Middle frontal gyrus (tissue), 1 donor: Measurements from ENCODE around the gene GRB14.
A peak's percentile ranks its signal among the peaks of the same experiment; 100 is the strongest.
"Not testable (repeated sequence)": the region's sequence is repeated elsewhere in the genome, so short reads cannot be mapped to it uniquely, and the experiment has no call there.

ENCODE experiments used
- DNase-seq: peaks from one replicate; pipeline ENCODE4 v3.0.0-alpha.2; 2015; ENCODE audit warnings: low spot score; ENCODE audit errors: extremely low spot score

Gene GRB14

DNA sequence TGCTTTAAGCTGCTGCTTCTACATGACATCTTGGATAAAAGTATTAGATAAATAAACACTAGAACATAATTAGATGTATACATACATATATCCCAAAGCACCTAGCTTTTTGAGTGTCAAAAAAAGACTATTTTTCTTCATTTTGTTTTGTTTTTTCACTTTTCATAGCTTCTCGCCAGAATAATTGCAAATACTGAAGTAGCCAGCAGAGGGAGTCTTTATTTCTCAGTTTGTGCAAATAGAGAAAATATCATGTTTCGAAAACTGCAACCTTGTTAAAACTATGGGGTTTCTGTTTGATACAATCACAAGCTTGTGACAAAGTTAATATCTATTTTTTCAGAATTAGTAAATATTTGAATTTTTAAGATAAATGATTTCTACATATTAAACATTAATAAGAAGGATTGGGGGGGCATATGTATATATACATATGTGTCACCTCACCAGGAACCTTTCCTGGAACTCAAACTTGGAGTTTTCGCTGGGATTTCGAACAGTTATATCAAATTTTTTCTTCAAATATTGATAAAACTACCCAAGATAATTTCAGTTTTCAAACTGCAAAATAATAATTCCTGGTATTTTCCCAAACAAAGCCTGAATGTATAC lies 61.0 kb downstream of the GRB14 start:
- peak; percentile 33 for DNase-seq

DNA sequence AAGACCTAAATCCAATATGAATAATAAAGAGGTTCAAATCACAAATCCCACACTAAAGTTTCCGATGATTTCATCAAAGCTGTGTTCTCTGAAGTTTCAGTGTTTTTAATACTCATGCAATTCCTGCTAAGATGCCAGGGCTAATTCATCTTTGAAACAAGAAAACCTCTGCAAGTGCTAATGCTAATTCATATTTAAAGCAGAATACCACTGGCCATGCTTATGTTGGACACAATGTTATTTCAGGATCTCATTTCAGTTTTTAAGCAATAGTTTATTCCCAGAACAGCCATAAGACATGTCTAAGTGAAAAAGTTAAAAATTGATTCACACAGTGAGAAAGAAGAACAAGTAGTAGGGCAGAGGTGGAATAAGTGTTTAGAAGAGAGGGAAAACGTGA lies 62.8 kb downstream of the GRB14 start:
- DNase-seq: no peak

DNA sequence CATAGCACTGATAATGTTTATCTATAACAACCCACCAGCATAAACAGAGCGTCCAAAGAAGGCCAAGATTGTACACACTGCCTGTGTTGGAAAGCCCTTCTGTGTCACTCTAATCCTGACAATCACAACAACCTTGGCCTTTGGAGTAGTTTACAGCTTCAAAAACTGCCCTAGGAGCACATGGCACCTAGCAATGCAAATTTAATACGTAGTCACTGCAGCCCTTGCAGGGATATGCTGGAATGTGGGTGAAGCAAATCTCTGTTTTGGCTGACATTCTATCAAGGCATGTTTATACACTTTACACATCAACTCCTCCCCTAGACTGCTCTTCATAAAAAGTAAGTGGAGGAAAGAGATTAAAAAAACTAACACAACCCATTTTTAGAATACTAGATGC lies 66.8 kb downstream of the GRB14 start:
- DNase-seq: no peak

DNA sequence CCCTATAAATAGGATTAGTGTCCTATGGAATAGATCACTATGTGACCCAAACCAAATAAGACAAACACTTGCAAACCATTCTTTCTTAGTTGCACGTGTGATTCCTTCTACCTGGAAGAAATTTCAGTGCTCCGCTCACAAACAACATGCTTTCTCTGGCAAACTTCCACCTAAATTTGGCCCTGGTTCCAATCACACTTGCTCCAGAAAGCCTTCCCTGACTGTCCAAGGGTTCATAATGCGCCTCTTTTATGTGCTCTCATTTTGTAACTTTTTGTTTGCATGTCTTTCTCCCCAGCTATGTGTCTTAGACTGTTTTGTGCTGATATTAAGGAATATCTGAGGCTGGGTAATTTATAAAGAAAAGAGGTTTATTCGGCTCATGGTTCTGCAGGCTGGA lies 69.8 kb downstream of the GRB14 start:
- DNase-seq: no peak

DNA sequence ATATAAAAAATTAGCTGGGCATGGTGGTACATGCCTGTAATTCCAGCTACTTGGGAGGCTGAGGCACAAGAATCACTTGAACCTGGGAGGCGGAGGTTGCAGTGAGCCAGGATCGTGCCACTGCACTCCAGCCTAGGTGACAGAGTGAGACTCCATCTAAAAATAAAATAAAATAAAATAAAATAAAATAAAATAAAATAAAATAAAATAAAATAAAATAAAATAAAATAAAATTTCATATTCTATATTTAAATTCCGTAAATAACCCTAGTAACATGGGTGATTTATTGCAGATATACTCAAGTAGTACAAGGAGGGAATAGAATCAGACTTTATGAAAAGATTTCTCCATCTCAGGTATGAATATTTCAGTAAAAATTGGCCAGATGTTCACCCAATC lies 71.6 kb downstream of the GRB14 start:
- DNase-seq: not testable (repeated sequence)

DNA sequence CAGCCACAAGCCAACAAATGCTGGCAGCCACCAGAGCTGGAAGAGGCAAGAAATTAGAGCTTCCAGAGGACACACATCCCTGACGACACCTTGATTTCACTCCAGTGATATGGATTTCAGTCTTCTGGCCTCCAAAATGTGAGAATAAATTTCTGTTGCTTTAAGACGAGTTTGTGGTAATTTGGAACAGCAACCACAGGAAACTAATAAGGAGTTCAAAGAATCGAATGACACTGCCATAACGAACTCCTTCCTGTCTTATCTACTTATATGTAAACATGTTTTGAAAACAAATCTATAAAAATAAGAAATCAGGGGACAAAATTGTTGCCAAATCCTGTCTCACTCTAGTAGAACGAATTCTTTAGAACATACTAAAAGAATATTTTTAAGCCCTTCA lies 75.8 kb downstream of the GRB14 start:
- no peak for DNase-seq

DNA sequence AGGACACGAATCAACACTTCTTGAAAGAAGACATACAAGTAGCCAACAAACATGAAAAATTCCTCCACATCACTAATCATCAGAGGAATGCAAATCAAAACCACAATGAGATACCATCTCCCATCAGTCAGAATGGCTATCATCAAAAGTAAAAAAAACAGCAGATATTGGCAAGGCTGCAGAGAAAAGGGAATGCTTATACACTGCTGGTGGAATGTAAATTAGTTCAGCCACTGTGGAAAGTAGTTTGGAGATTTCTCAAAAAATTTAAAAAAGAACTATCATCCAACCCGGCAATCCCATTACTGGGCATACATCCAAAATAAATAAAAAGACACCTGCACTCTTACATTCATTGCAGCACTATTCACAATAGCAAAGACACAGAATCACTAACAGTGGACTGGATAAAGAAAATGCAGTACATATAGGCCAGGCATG lies 78.7 kb downstream of the GRB14 start:
- no peak for DNase-seq

DNA sequence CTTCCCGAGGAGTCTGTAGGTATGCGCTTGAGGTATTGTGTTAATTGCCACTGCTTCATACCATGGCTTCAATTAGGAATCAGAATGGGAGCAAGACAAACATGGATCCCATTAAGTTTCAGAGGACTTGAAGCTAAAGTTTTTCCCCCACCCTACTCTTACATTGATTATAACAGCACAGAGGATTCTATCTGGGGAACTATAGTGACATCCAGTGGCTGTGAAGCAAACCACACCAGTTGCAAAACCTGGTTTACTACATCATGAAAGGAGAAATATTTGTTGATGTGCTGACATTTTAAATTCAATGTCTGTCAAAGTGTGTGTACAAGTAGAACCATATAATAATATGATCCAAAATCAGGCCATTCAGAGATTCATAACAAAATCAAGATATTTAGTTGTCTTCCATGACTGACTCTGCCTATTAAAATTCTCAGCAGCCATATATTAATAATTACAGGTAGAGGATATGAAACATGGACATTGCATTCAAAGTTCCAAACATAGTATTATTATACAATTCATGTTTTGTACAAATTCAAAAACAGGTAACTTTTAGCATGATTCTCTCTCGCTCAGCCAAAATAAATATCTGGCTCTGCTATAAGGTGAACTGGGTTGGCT lies 82.9 kb downstream of the GRB14 start:
- DNase-seq: no peak

DNA sequence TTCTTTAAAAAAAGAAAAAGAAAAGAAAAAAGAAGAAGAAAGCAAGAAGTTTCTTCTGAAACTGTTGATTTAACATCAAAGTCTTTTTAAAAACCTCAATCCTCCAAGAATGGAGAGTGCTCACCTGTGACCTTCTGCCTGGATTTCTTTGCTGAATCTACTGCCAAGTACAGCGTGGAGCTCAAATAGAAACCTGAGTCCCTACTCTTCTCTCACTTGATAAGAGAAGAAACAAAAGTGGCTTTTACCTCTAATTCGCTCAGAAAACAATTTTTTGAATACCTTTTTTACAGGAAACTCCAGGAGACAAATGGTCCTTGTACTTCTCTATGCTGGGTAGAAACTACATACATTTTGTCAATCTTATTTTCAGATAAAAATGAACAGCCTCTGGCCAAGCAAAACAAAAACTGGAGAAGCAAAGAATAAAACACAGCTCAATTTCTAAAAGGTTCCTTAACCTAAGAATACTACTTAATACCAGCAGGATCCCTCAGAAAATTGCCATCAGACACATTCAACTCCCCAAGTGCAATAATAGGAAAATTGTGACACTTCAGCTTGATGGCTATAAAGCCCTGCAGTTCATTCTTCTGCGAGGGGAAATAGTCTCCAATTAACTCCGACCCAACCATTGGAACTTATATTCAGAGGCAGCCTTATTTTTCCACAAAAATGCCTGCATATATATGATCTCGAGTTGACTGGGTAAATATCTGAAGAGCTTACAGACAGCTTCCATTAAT lies 85.8 kb downstream of the GRB14 start:
- no peak for DNase-seq

DNA sequence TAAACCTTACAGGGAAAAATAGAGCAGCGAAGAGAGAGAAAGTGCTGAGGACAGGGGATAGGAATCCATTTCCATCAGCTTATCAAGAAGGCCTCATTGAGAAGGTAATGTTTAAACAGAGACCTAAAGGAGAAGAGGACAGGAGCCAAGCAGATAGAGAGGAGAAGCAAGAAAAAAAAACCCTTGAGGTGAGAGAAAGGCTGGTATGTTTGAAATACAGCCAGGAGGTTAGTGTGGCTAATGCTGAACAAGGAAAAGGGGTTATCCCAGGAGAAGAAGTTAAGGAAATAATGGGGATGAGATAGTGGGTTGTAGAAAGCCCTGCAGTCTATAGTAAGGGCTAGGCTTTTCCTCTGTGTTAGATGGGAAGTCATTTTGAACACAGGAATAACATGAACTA lies 90.8 kb downstream of the GRB14 start:
- DNase-seq: no peak

DNA sequence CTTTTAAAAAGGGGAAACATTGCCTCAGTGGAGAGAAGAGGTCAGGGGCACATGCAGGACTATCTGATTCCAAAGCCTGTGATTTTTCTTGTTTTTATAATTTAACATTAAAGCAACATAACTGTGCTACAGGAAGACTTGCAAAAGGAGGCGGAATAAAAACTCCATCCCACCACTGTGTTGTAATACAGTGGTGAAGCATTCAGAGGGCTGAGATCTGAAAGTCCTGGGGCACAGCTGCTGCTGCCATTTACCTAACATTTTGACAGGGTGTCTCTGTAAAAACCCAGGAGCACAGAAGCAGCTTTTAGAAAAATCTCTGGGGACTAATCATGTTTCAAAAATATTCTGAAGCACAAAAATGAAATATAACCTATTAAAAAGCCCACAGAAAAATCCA lies 97.6 kb downstream of the GRB14 start:
- no peak for DNase-seq

DNA sequence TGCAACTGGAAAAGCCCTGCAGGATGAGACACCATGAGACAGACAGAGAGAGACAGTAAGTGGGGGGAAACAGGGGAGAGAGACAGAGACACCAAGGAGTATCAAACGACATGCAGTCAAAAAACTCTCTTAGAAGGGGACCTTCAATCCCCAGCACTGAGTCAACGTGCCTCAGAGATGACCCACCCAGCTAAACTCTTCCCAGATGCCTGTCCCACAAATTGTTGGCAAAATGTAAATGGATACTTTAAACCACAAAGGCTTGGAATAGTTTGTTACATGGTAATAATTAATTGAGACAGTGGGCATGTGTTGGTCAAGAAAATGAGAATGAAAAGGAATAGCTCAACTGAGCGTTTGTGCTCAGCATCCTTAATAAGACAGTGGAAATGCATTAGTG lies 98.3 kb downstream of the GRB14 start:
- no peak for DNase-seq

DNA sequence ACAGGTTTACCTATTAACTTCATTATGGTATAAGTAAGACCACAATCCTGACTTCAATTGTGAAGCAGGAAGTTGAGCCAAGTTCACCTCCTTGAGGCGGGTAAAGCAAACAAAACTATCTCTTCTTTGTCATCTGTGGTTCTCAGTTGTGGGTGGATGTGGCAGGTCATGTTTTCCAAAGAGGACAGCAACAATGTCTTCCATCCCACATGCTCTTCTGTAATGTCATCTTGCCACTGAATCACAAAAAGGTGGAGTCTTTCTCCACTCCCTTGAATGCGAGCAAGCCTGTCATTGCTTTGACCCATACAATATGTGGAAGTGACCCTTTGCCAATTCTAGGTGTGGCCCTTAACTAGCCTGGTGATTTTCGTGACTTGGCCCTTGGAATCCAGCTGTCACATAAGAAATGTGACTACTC lies 98.7 kb downstream of the GRB14 start:
- no peak for DNase-seq

DNA sequence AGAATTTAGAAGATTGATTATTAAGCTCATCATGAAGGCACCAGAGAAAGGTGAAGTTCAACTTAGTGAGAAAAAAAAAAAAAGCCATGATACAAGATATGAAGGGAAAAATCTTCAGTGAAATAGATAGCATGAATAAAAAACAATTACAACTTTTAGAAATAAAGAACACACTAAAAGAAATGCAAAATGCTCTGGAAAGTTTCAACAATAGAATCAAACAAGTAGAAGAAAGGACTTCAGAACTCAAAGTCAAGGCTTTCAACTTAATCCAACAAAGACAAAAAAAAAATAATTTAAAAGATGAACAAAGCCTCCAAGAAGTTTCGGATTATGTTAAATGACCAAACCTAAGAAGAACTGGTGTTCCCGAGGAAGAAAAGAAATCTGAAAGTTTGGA lies 105.5 kb downstream of the GRB14 start:
- DNase-seq: no peak

DNA sequence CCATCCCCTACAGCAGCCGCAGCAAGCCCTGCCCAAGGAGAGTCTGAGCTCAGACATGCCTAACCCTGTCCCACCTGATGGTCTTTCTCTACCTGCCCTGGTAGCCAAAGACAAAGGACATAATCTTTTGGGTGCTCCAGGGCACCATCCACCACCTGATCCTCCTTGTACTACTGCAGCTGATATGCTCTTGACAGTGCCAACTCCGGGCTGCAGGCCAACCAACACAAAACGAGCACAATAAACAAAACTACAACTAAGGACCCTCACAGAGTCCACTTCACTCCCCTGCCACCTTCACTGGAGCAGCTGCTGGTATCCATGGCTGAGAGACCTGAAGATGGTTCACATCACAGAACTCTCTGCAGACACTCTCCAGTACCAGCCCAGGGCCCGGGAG lies 106.3 kb downstream of the GRB14 start:
- no peak for DNase-seq

DNA sequence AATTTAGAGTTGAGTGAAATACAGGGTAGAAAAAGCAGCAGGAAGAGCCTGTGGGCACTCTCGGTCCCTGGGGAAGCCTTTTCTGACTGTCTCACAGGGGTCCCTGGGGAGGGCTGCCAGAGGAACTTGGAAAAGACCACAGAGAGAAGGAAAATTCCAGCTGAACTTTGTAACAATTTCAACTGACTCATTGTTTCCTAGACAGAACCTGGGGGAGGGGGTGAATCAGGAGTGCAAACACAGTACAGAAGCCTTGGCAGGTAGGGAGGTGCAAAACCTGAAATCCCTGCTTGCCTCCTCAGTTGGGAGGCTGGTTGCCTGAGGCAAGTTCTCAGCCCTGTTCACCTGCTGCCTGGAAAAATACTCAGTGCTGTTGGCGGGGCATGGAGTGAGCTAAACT lies 106.8 kb downstream of the GRB14 start:
- no peak for DNase-seq

DNA sequence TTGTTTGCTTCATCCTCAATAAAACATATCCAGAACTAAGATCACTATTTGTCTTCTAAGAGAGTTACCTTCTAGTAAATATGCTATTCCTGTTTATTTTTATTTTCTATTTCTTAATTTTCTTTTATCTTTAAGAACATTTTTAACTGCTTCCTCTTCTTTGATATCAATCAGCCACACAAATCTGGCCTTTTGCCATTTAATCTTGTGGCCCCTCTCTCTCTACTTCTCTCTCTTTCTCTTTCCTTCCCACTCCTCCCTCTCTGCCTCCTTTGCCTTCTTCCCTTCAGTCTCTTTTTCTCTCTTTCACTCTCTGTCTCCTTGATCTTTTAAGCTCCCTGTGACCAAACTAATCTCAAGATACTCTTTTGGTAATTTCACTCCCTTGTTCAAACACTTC lies 108.4 kb downstream of the GRB14 start:
- DNase-seq: no peak

DNA sequence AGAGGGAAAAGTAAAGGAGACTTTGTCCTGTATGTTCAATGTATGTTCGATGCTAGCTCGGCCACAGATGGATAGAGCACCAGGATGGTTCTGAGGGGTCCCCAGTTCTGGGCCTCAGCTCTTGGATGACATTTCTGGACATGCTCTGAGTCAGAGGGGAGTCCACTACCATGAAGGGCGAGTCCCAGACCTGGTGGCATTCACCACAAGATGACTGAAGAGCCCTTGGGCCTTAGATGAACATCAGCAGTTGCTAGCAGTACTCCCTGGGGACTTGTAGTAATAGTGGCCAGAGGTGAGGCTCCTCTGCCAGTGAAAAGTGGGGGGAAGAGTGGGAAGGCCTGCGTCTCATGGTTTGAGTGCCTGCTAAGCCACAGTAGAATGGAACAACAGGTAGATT lies 109.5 kb downstream of the GRB14 start:
- DNase-seq: no peak

DNA sequence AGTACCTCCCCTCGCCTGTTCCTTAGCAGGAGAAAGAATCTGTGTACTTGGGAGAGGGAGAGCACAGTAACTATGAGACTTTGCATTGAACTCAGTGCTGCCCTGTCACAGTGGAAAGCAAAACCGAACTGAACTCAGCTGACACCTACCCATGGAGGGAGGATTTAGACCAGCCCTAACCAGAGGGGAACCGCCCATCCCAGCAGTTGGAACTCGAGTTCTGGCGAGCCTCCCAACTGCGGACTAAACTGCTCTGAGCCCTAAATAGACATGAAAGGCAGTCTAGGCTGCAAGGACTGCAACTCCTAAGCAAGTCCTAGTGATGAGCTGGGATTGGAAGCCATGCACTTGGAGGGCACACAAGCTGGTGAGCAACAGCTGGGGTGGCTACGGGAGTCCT lies 110.4 kb downstream of the GRB14 start:
- DNase-seq: no peak

DNA sequence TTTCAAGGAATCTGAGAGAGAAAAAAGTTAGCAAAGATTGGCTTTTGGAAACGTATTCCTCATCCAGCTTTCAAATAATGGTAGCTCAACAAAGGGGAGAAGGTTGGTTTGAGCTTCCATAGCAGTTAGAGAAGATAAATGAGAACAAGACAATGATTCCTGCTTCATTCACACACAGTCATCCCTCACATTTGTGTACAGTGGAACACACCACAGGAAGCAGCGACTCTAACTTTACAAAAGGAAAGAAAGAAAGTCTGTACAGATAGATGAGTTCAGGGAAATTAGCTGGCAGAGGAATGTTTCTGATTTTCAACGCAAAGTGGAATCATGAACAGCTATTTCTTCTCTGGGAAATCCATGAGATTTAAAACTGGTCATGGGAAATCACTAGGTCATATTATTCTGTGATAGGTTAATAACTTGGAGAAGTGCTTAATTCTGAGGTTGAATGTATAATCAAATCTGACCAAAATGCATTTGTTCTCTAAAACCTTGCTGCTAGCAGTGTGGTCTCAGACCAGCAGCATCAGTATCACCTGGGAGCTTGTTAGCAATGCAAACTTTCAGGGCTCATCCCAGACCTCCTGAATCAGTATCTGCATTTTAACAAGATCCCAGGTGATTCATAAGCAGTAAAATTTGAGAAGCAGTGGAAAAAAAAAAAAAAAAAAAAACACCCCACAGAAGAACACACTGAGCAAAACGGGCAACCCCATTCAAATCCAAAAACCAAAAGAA lies 112.0 kb downstream of the GRB14 start:
- DNase-seq: no peak

DNA sequence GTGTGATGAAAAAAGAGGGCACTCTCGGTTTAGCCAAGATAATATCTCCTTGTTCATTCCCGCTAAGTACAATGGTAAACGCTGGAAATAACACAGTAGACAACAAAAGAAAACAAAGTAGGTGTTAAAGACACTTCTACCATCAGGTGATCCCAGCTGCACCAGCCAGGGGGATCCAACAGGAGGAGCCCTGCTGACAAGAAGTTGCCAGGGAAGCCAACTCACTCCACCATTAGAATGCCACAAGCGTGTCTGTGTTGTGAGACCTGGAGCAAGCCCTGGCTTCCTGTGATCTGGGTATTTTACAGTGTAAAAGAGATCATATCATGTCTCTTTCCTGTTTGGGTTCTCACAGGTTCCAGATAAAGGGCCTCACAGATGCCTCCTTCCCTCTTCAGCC lies 117.0 kb downstream of the GRB14 start:
- DNase-seq: no peak

DNA sequence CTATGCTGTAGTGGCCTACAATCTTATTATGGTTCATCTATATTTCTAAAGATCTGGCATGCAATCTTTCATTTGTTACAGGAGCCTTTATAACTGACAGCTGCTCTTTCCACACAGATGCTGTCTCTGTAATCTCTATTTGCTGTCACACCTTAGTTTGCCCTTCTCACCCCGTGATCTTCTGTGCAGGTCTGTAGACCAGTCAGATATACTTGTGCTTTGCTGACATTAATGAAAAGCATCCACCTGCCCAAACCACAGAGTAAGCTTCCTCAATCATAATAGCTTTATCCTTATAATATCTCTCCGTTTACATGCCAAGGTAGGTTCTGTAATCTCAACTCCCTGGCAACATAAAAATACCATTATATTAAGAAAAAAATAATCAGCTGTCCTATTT lies 122.4 kb downstream of the GRB14 start:
- DNase-seq: no peak
